Measurements from ENCODE around the gene NECAB3. TPM values are rescaled to one million over a fixed set of nuclear protein-coding genes. Genes with fewer than 3 reads are reported as not detected.

The NECAB3 gene
- total and polyA plus RNA-seq, 4 donors = 10.5 to 14.8 (median 11.1) TPM

DNA sequence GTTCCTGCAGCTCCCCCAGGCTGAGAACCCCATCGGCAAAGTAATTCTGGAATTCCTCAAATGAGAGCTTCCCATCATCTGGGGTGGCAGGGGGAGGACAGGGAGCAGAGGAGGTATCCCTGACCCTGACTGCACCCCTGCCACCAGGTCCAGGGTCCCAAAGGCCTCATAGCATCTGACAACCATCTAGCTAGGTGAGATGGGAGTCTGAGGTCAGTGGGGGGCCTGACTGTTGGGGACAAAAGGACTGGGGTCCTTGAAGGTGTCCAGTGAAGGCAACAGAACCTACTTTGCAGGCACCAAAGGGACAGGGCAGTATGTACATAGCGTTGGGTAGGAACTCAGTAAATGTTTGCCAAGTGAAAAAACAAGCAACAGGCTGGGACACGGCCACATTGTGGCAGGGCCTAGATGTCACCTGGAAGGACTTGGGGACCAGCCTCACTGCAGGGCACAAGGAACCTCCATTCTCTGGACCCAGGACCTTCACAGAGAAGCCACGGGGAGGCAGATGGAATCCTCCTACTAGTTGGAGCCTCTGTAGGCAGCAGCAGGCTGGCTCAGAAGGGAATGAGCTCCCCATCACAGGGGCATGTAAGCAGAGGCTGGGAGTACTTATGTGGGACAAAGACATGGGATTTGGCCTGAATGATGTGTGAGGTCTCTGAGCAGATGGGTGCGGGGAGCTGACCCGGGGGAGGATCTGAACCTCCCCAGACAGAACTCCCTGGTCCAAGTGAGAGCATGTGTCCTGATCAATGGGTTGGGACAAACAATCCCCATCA lies 3.3 kb downstream of the NECAB3 start (continued):
- no peak for TF ChIP-seq EGR1 (IDR thresholded peaks at IDR 0.05; ENCODE audit: low read depth in 2 of 2)
- no peak for TF ChIP-seq HNF4G (IDR thresholded peaks at IDR 0.05)
- TF ChIP-seq JUND (IDR thresholded peaks at IDR 0.05) = no peak
- no peak for TF ChIP-seq FOXA2 (IDR thresholded peaks at IDR 0.05)
- TF ChIP-seq, protein P1, sequence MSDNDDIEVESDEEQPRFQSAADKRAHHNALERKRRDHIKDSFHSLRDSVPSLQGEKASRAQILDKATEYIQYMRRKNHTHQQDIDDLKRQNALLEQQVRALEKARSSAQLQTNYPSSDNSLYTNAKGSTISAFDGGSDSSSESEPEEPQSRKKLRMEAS (IDR thresholded peaks at IDR 0.05) = no peak
- TF ChIP-seq HNF4A (conservative IDR thresholded peaks at IDR 0.05) = no peak
- TF ChIP-seq SP1 (IDR thresholded peaks at IDR 0.05) = no peak

DNA sequence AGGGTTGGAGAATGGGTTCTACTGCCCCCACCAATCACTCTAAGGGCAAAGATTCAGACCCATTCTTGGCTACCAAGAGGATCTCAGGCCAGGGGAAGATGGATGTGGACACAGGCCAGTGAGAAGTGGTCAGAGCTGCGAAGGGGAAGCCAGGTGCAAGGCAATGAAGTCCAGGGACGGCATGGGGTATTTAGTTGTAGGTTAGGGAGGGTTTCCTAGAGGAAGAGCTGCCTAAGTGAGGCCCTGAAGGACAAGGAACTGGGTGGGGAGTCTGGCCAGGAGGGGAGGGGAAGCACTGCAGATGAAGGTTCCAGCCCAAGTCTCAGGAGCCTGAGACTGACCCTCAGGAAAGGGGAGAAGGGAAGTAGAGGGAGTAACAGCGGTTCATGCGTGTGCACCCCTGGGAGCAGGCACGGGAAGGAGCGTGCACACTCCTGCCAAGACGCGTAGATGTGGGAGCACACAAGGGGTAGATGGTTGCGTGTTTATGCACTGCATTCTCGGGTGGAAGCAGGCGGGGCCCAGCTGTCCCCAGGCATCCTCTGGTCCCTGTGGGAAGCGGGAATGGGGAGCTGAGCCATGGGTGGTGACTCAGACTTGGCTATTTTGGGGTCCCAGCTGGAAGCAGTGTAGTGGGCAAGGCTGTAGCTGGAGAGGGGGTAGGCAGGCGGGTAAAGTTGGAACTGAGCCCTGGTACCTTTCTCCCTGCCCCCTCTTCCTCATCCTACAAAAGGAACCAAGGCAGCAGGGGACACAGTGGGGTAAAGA lies 4.2 kb downstream of the NECAB3 start:
- TF ChIP-seq RXRA (IDR thresholded peaks at IDR 0.05) (no peak), JUND (IDR thresholded peaks at IDR 0.05) (no peak), HNF4A (conservative IDR thresholded peaks at IDR 0.05) (no peak), FOXA1 (IDR thresholded peaks at IDR 0.05) (no peak)
- Histone ChIP-seq H3K4me1 (ENCODE audit: control insufficient read depth in 4 of 4, insufficient read depth in 4 of 4, low read length in 3 of 4) (peaks cover 7 to 47% (median 21%) of the 10 kb centered on the region in 4 donors), H3K27me3 (ENCODE audit: control insufficient read depth in 4 of 4, insufficient read depth in 4 of 4, low read length in 3 of 4) (no peaks in the 10 kb centered on the region), H3K36me3 (ENCODE audit: control insufficient read depth in 4 of 4, insufficient read depth in 3 of 4, low read depth in 1 of 4, low read length in 3 of 4) (peaks cover 0 to 4% (median 0%) of the 10 kb centered on the region in 4 donors), H3K4me3 (ENCODE audit: low read depth in 1 of 3, low read length in 3 of 3) (no peak overlapping the region), H3K9me3 (ENCODE audit: control insufficient read depth in 4 of 4, low read length in 3 of 4) (no peaks in the 10 kb centered on the region), H3K27ac (ENCODE audit: low read depth in 1 of 2, low read length in 2 of 2) (no peak overlapping the region), H3K9ac (ENCODE audit: low read depth in 1 of 2, low read length in 2 of 2) (no peak overlapping the region)
- no peak for DNase-seq (ENCODE audit: low spot score)
- 93% methylated on average over 13 of the region's 13 CpGs for WGBS

DNA sequence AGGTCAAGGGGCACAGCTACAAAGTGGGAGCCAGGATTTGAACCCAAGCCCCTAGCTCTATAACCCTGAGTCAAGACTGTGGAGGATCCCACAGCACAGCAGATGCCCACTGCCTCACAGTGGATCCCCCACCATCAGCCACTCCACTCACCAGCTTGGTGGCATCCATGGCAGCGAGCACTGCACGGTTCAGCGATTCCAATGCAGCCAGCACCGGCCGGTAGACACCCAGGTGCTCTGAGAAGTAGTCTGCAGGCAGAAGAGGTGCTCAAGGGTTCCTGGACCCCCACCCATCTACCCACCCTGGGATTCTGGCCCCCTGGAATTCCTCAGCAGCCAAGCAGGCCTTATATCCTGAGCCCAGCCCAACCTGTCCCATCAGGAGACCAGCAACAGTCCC lies 5.0 kb downstream of the NECAB3 start:
- TF ChIP-seq GABPA (IDR thresholded peaks at IDR 0.05 in 1 of 2, conservative IDR thresholded peaks at IDR 0.05 in 1 of 2) = no peak
- no peak for TF ChIP-seq SP1 (IDR thresholded peaks at IDR 0.05)
- TF ChIP-seq TAF1 (conservative IDR thresholded peaks at IDR 0.05) = no peak
- no peak for TF ChIP-seq FOXA2 (IDR thresholded peaks at IDR 0.05)
- TF ChIP-seq JUND (IDR thresholded peaks at IDR 0.05) = no peak
- TF ChIP-seq EGR1 (IDR thresholded peaks at IDR 0.05; ENCODE audit: low read depth in 2 of 2) = no peak
- no peak for TF ChIP-seq HNF4G (IDR thresholded peaks at IDR 0.05)
- TF ChIP-seq HNF4A (conservative IDR thresholded peaks at IDR 0.05) = no peak
- no peak for TF ChIP-seq NR2F2 (IDR thresholded peaks at IDR 0.05)
- TF ChIP-seq, protein P2, sequence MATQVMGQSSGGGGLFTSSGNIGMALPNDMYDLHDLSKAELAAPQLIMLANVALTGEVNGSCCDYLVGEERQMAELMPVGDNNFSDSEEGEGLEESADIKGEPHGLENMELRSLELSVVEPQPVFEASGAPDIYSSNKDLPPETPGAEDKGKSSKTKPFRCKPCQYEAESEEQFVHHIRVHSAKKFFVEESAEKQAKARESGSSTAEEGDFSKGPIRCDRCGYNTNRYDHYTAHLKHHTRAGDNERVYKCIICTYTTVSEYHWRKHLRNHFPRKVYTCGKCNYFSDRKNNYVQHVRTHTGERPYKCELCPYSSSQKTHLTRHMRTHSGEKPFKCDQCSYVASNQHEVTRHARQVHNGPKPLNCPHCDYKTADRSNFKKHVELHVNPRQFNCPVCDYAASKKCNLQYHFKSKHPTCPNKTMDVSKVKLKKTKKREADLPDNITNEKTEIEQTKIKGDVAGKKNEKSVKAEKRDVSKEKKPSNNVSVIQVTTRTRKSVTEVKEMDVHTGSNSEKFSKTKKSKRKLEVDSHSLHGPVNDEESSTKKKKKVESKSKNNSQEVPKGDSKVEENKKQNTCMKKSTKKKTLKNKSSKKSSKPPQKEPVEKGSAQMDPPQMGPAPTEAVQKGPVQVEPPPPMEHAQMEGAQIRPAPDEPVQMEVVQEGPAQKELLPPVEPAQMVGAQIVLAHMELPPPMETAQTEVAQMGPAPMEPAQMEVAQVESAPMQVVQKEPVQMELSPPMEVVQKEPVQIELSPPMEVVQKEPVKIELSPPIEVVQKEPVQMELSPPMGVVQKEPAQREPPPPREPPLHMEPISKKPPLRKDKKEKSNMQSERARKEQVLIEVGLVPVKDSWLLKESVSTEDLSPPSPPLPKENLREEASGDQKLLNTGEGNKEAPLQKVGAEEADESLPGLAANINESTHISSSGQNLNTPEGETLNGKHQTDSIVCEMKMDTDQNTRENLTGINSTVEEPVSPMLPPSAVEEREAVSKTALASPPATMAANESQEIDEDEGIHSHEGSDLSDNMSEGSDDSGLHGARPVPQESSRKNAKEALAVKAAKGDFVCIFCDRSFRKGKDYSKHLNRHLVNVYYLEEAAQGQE (IDR thresholded peaks at IDR 0.05) = no peak
- TF ChIP-seq FOXA1 (IDR thresholded peaks at IDR 0.05) = no peak
- TF ChIP-seq YY1 (IDR thresholded peaks at IDR 0.05) = no peak
- TF ChIP-seq, protein P3, sequence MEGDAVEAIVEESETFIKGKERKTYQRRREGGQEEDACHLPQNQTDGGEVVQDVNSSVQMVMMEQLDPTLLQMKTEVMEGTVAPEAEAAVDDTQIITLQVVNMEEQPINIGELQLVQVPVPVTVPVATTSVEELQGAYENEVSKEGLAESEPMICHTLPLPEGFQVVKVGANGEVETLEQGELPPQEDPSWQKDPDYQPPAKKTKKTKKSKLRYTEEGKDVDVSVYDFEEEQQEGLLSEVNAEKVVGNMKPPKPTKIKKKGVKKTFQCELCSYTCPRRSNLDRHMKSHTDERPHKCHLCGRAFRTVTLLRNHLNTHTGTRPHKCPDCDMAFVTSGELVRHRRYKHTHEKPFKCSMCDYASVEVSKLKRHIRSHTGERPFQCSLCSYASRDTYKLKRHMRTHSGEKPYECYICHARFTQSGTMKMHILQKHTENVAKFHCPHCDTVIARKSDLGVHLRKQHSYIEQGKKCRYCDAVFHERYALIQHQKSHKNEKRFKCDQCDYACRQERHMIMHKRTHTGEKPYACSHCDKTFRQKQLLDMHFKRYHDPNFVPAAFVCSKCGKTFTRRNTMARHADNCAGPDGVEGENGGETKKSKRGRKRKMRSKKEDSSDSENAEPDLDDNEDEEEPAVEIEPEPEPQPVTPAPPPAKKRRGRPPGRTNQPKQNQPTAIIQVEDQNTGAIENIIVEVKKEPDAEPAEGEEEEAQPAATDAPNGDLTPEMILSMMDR (IDR thresholded peaks at IDR 0.05; ENCODE audit: low read depth, low read length, missing input control) = no peak
- no peak for TF ChIP-seq RAD21 (IDR thresholded peaks at IDR 0.05)
- TF ChIP-seq, protein P1 (IDR thresholded peaks at IDR 0.05) = no peak
- no peak for TF ChIP-seq RXRA (IDR thresholded peaks at IDR 0.05)
- TF ChIP-seq, protein P4, sequence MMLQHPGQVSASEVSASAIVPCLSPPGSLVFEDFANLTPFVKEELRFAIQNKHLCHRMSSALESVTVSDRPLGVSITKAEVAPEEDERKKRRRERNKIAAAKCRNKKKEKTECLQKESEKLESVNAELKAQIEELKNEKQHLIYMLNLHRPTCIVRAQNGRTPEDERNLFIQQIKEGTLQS (IDR thresholded peaks at IDR 0.05) = no peak
- Histone ChIP-seq H3K27ac (ENCODE audit: low read depth in 1 of 2, low read length in 2 of 2) (no peak overlapping the region), H3K4me1 (ENCODE audit: control insufficient read depth in 4 of 4, insufficient read depth in 4 of 4, low read length in 3 of 4) (peaks cover 7 to 46% (median 19%) of the 10 kb centered on the region in 4 donors), H3K36me3 (ENCODE audit: control insufficient read depth in 4 of 4, insufficient read depth in 3 of 4, low read depth in 1 of 4, low read length in 3 of 4) (peaks cover 0 to 4% (median 0%) of the 10 kb centered on the region in 4 donors), H3K9me3 (ENCODE audit: control insufficient read depth in 4 of 4, low read length in 3 of 4) (no peaks in the 10 kb centered on the region), H3K9ac (ENCODE audit: low read depth in 1 of 2, low read length in 2 of 2) (no peak overlapping the region), H3K27me3 (ENCODE audit: control insufficient read depth in 4 of 4, insufficient read depth in 4 of 4, low read length in 3 of 4) (no peaks in the 10 kb centered on the region), H3K4me3 (ENCODE audit: low read depth in 1 of 3, low read length in 3 of 3) (no peak overlapping the region)
- DNase-seq (ENCODE audit: low spot score) = no peak
- WGBS = 91% methylated on average over 5 of the region's 5 CpGs
